ENCODE results near the gene PIAS1. TPM values are rescaled to one million over a fixed set of nuclear protein-coding genes. Genes with fewer than 3 reads are reported as not detected.

The PIAS1 gene
- total RNA-seq, 2 experiments from 2014 or later = 44.1 to 59.0 TPM

GRCh38 chr15:68196445-68197169 is 142.5 kb downstream of the PIAS1 start:
- no peak overlapping the region for H2AFZ ChIP-seq (ENCODE audit: low read length)
- no TSS peak for BruUV-seq (replicated peaks)
- no peaks in the 10 kb centered on the region for H4K20me1 ChIP-seq (ENCODE audit: insufficient read depth, low read length)
- TF ChIP-seq CTCF (conservative IDR thresholded peaks at IDR 0.05; ENCODE audit: low read length) (no peak), EZH2phosphoT487 (IDR thresholded peaks at IDR 0.05; ENCODE audit: borderline replicate concordance, low read depth, low read length) (no peak)
- H3K36me3 ChIP-seq (ENCODE audit: insufficient read depth, low read length) = peaks cover 58% of the 10 kb centered on the region
- DNase-seq (ENCODE audit: low spot score) = no peak
- no peak overlapping the region for H3K4me3 ChIP-seq (ENCODE audit: low read depth, low read length, poor library complexity, severe bottlenecking)
- CTCF ChIA-PET (ENCODE audit: unreplicated experiment) = no interaction called here
- no peaks in the 10 kb centered on the region for H3K9me2 ChIP-seq (ENCODE audit: insufficient read depth, low read length)
- POLR2A ChIA-PET = interaction anchor here (0.8 kb wide), 1 partner anchor 342 kb away, joined by 3 read pairs; no protein-coding TSS in a partner anchor
- no peak overlapping the region for H3K27ac ChIP-seq (ENCODE audit: low read depth, low read length, poor library complexity, severe bottlenecking)
- H3K4me1 ChIP-seq (ENCODE audit: insufficient read depth, low read length, poor library complexity, severe bottlenecking) = peaks cover 10% of the 10 kb centered on the region
- peaks cover 1% of the 10 kb centered on the region; the same call in 1 of the 2 replicates for H3K79me2 ChIP-seq (ENCODE audit: insufficient read depth, low read depth, low read length)
- H3K4me2 ChIP-seq (ENCODE audit: low read length) = no peak overlapping the region
- no peaks in the 10 kb centered on the region for H3K9me3 ChIP-seq (ENCODE audit: low read length)
- intact Hi-C loops (cut with micrococcal nuclease; ENCODE audit: unreplicated experiment) = no loop called here

GRCh38 chr15:68197170-68197492 is 143.0 kb downstream of the PIAS1 start:
- H3K9me2 ChIP-seq (ENCODE audit: insufficient read depth, low read length) = no peaks in the 10 kb centered on the region
- POLR2A ChIA-PET = no interaction called here
- H3K27ac ChIP-seq (ENCODE audit: low read depth, low read length, poor library complexity, severe bottlenecking) = no peak overlapping the region
- no peaks in the 10 kb centered on the region for H4K20me1 ChIP-seq (ENCODE audit: insufficient read depth, low read length)
- H3K36me3 ChIP-seq (ENCODE audit: insufficient read depth, low read length) = peaks cover 52% of the 10 kb centered on the region
- intact Hi-C loops (cut with micrococcal nuclease; ENCODE audit: unreplicated experiment) = no loop called here
- no peak for TF ChIP-seq EZH2phosphoT487 (IDR thresholded peaks at IDR 0.05; ENCODE audit: borderline replicate concordance, low read depth, low read length)
- TF ChIP-seq CTCF (conservative IDR thresholded peaks at IDR 0.05; ENCODE audit: low read length) = no peak
- no peak overlapping the region for H3K4me2 ChIP-seq (ENCODE audit: low read length)
- no peaks in the 10 kb centered on the region for H3K9me3 ChIP-seq (ENCODE audit: low read length)
- H2AFZ ChIP-seq (ENCODE audit: low read length) = no peak overlapping the region
- no peak for DNase-seq (ENCODE audit: low spot score)
- CTCF ChIA-PET (ENCODE audit: unreplicated experiment) = no interaction called here
- H3K79me2 ChIP-seq (ENCODE audit: insufficient read depth, low read depth, low read length) = peaks cover 7% of the 10 kb centered on the region; the same call in 1 of the 2 replicates
- no TSS peak for BruUV-seq (replicated peaks)
- H3K4me1 ChIP-seq (ENCODE audit: insufficient read depth, low read length, poor library complexity, severe bottlenecking) = peaks cover 5% of the 10 kb centered on the region
- no peak overlapping the region for H3K4me3 ChIP-seq (ENCODE audit: low read depth, low read length, poor library complexity, severe bottlenecking)

GRCh38 chr15:68197661-68198437 is 143.7 kb downstream of the PIAS1 start:
- no TSS peak for BruUV-seq (replicated peaks)
- ChIA-PET CTCF (ENCODE audit: unreplicated experiment) (no interaction called here), POLR2A (no interaction called here)
- no peak for DNase-seq (ENCODE audit: low spot score)
- Histone ChIP-seq H4K20me1 (ENCODE audit: insufficient read depth, low read length) (no peaks in the 10 kb centered on the region), H3K9me3 (ENCODE audit: low read length) (no peaks in the 10 kb centered on the region), H3K4me3 (ENCODE audit: low read depth, low read length, poor library complexity, severe bottlenecking) (no peak overlapping the region), H3K79me2 (ENCODE audit: insufficient read depth, low read depth, low read length) (peaks cover 9% of the 10 kb centered on the region; the same call in 1 of the 2 replicates), H2AFZ (ENCODE audit: low read length) (no peak overlapping the region), H3K36me3 (ENCODE audit: insufficient read depth, low read length) (peaks cover 45% of the 10 kb centered on the region), H3K4me2 (ENCODE audit: low read length) (no peak overlapping the region), H3K27ac (ENCODE audit: low read depth, low read length, poor library complexity, severe bottlenecking) (no peak overlapping the region), H3K9me2 (ENCODE audit: insufficient read depth, low read length) (no peaks in the 10 kb centered on the region), H3K4me1 (ENCODE audit: insufficient read depth, low read length, poor library complexity, severe bottlenecking) (no peaks in the 10 kb centered on the region)
- TF ChIP-seq CTCF (conservative IDR thresholded peaks at IDR 0.05; ENCODE audit: low read length) = no peak
- intact Hi-C loops (cut with micrococcal nuclease; ENCODE audit: unreplicated experiment) = no loop called here
